GM19372 (cell line): ENCODE data around the gene FMNL1.

Experiments
- ATAC-seq: cut with Tn5 transposase; IDR thresholded peaks from one replicate; pipeline ENCODE4 v1.9.1; 2021; ENCODE audit warnings: mild to moderate bottlenecking, low read depth, moderate library complexity; ENCODE audit not compliant: unreplicated experiment

The FMNL1 gene

DNA sequence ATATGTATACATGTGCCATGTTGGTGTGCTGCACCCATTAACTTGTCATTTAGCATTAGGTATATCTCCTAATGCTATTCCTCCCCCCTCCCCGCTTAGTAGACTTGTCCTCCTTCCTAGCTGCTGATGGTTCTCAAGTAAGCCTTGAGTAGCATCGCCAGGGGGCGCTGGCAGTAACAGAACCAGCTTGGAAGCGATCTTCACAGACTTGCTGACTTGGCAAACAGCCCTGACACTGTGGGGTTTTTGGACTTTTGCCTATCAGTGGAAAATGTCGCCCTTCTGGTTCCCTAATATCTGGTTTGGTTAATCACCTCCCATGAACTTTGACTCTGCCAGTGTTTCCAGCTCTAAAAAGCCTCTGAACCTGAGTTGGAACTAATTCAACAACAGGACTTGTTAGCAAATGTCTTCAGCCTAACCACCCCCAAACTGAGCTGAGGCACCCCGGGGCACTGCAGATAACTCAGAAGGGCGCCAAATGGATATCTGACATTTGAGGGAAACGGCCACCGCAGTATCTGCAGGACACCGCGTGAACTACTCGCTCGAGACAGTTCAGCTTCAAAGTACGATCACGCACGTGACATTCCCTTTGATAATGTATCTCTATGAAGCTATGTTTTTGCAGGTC, 55.6 kb downstream of the FMNL1 start:
- no peak for ATAC-seq

DNA sequence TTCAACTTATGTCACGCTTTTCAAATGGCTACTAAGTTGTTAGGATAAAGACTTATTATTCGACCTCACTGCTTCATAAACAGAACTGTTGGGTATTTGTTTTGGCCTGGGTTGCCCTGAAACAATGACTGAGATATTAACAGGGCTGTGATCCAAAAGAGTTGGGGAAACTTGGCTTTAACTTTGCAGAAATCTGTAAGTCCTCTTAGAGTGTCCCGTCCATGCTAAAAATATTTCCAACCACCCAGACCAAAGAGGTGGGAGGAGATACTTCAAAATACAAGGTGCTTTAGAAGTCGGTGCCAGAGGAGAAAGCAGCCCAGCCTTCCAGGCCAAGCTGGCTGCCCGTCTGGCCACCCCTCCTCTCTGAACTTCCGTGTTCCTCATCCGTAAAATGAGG, 56.3 kb downstream of the FMNL1 start:
- ATAC-seq: no peak

DNA sequence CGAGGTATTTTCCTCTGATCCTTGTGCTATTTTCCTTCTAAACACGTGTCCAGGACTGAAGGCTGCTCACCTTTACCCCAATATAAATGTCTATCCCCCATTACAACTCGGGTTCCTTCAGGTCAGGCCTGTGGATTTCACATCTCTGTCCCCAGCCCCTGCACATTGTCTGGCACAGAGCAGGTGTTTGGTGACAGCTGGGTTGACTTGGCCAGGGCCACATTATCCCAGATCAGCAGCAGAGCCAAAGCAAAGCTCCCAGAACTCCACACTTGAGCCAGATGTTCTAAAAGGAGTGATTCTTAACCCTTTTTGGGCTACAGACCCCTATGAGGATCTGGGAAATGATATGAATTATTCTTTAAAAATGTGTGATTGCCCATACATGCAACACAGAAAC, 58.2 kb downstream of the FMNL1 start:
- ATAC-seq: no peak

DNA sequence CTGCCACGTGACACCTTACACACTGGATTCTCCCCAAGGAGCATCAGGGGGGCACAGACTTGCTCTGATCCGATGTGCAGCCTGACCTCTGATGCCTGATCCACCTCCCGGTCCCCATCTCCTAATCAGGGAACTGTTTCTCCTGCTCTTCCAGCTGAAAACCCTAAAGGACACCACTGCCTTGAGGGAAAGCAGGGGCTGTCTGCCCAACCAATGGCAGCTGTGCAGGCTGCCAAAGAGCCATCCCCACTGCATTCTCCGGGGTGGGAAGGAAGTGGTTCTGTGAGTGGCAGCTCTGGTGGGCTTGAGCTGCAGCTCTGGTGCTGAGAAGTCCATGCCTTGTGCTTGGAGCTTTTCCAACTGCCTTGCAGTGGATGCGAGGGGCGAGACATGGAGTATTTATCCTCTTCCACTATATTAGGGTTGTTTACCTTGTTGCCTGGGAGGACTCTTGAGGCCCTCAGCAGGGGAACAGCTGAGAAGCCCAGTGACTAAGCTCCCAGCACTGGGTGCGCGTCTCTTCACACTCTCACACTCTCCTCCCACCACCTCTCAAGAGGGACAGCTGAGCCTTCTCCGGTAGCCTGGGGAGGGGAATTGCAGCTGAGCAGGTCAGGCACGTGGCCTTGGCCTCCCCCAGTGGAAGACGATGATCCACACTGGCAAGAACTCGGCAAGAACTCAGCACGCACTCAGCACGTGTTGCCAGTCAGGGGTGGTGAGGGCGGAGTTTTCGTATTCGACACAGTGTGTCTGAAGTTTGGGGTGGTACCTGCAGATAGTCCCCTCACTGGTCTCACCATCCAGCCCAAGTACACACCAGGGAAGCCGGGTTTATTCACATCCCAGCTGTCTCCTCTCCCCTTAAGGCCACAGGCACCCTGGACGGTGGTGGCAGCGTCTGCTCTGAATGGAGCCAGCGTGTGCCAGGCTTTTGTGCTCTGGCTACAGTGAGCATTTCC, 61.3 kb downstream of the FMNL1 start:
- no peak for ATAC-seq

DNA sequence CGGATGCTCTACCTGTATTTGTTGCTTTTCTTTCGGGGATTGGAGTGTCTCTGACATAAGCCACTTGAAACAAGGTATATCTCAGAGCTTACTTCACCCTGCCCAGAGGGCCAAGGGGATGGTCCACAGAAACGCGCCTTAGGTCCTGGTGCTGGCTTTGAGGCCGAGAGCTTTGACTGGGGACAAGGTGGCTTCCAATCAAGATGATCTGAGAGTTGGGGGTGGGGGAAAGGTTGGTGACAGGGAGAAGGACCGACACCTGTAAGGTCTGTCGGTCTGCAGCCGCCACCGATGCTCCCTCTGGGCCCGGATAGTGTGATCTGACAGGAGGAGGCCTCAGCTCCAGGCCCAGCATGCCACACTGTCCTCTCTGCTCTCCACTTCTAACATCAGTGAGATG, 62.0 kb downstream of the FMNL1 start:
- no peak for ATAC-seq

DNA sequence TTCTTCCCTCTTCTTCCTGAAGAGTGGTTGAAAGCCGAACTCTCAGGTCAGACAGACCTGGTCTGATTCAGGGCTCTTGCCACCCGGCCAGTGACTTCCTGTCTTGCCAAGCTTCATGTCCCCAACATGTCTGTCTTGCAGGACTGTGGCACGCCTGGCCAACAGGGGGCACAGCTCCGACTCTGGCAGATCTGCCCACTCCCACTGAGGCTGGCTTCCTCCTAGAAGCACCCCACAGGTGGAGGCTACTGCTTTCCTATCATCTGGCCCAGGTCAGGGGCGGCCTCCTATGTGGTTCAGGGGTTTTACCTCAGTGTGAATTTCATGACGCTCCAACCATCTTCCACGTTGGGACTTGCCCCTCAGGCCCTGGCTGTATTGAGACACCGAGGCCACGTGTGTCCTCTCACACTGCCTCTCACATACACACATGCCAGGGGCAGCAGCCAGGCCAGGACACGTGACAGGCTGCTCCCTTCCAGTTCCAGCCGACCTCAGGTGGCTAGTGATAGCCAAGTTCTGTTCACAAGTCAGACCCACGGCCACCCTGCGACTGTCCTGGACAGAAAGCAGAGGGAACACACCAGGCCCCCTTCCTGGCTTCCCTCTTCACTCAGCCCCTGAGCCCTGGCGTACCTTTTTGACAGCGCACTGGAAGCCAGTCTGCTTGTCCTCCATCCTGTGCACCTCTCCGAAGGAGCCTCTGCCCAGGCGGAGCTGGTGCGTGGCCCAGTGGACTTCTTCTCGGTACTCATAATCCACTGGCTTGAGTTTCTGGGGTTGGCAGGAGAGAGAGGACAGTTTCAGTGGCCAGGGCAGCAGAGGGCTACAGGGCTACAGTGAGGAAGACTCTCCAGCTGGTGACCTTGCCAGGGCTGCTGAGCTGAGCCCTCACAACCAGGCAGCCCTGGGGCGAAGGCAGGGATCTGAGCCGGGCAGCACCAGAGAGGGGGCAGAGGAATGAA, 62.8 kb downstream of the FMNL1 start:
- ATAC-seq: no peak

DNA sequence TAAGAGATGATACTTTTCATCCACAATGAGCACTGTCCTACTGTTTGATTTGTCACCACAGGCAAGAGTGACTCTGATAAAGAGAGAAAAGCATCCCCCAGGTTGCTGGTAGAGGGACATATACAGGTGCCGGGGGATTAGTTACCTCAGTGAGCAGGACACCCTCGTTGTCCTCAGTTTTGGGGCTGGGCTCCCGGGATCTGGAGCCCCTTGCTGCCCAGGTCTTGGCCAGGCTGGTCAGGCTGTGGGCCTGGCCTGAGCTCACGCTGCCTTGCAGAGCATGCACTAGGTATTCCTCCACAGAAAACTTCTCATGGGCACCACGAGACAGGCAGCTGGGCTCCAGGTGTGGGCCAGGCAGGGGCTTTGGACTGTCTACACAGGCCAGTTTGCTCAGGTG, 64.6 kb downstream of the FMNL1 start:
- no peak for ATAC-seq

DNA sequence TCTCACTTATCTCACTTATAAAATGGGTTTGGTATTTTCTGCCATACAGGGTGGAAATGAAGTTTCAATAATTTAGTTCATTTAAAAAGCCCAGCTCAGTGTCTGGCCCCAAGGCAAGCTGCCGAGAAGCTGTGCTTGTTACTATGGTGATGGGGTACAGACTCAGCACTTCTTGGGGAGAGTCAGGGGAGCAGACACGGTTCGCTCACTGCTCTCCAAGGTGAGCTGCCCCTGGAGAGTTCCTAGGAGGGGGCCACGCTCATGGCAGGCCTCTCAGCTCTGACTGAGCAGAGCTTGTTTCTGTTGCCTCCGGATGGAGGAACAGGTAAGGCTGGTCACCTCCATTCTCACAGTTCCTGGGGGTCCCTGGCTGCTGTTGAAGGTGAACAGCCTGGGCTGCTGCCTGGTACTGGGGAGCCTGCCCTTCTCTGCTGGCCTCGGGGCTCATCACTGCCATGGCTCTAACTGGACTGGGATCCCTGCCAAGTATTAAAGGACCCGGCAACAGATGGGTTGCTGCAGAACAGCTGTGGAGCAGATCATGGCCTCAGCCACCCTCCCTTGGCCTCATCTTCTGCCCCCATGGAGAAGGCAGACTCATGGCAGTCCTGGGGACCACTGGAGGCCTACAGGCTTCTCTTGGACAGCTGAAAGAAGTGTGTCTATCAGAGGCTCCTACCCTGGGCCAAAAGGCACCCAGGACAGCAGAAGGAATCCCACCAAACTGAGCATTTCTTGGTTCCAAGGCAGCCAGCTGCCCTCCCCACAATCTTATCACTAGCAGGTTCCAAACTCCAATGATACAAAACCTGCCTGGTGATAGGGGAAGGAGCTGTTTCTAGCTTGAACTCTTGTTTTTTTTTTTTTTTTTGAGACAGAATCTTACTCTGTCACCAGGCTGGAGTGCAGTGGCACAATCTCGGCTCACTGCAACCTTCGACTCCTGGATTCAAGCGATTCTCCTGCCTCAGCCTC, 66.1 kb downstream of the FMNL1 start:
- no peak for ATAC-seq

DNA sequence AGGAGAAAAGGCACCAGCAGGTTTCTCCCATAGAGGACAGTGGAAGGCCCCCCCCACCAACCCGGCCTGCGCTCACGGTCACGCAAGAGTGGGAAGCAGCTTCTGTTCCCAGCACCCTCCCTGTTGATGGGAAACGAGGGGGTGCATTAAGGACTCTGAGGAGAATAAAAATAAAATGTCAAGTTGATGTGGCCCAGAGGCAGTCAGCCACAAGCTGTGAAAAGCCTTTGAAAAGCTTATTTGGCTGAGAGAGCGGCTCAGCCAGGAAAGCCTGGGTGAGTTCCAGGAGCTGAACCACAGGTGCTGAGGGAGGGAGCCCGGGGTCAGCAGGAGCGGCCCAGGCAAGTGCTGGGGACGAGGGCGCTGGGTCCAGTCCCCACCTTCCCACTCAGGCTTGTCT, 67.1 kb downstream of the FMNL1 start:
- no peak for ATAC-seq

DNA sequence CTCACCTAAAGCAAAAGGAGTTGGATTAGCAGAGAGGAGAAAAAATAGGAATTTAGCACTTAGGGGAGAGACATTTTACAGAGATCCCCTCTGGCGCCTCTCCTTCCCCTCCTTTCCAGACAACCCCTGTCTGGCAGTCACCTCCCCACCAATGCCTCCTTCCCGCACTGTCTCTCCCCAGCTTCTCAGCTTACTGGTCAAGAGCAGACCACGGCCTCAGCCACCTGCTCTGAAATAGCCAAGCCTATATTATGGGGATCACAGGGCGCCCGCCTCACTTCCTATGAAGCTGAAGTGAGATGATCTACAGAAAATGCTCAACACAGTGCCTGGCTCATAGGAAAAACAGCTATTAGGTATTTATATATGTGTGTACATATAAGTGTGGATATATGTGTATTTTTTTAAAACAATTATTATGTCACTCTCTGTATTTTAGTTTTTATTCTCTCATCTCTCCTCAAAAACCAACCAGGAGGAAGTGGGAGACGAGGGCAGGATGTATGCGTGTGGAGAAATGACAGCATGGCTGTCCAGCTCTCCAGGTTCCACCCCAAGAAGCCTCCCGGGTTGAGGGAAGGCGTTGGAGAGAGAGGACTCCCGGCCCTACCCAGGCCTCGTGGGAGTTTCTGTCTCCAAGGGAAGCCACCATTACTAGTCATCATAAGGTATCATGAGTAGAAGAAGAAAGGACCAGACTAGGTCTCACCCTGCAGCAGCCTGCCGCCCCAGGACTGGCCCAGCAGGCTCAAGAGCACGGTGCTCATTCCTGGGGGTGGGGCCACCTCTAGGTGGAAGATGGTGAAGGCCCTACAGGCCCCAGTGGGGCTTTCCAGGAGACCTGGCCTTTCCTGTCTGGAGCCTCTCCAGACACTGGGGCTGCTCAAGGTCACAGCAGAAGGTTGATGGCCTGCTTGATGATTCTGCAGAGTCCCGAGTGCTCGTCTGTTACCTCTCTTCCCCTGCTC, 67.9 kb downstream of the FMNL1 start:
- ATAC-seq: no peak

DNA sequence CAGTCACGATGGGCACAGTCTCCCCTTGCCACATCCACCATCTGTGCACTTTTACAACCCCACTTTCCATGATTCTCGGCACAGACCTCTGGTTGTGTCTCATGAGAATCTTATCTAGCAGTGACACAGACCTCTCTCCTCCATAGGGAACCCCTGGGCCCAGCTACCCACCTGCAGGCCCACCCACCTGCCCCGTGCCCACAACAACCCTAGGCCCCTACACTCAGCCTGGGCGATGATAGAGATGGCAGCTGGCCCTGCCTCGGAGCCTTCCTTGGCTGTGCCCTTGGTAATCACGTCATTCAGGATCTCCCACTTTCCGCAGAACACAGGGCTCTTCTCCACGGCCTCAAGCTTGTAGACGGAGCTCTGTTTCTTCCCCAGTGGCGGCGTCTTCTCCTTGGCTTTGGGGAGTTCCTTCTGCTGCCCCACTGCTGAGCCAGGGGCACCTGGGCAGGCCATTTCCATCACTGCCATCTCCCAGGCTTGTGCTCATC, 68.6 kb downstream of the FMNL1 start:
- ATAC-seq: no peak

DNA sequence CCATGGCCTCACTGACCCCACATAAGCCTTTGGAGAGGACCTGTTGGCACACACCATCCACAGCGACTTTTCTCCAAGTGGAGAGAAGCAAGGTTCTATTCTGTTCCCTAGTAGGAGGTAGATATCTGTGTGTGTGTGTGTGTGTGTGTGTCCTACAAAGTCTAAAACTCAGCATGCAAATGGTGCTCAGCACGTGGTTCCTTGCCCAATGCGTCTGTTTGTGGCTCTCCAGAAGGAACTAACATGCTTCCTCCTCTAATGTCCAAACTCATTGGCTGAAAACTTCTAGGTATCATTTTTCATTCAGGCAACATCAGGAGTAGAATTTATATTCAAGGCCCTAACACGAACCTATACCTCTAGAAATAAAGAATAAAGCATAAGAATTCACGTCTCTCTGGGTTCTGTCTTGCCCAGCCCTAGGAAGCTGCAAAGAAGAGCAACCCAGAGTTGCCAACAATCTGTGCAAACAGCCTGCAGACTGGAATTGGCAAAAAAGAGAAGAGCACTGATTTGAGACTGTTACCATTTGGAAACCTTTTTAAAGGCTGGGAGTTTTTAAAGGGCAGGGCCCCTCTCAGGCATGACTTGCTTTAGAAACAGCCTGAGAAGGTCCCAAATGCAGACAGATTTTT, 69.6 kb downstream of the FMNL1 start:
- ATAC-seq: no peak

DNA sequence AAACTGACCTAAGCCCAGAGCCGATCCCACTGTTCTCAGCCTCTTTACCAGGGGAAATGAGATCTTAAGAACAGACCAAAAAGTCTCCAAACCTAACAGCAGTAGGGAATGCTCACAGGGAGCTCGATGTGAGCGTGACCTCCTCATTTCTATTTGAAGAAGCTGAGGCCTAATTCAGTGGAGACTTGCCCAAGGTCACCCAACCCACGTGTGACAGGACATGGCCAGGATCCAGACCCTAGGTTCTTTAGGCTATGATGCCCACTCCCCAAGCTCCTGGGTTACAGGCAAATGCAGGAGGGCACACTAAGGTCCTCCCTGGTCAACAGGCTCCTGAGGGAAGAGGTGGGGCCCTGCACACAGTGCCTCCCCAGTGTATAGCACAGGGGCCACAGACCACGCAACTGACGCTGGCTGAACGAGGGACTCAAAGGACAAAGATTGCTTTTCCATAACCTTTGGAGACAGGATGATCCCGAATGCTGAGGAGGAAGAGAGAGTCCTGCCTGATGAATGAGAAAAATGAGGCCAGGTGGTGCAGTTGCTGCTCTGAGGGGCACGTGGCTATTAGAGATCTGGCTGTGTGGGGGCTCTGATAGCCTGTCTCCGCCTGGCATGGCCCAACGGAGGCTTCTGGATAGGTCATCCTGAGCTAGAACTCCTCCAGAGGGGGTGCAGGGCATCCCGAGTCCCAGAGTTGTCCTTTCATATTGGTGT, 71.2 kb downstream of the FMNL1 start:
- no peak for ATAC-seq

DNA sequence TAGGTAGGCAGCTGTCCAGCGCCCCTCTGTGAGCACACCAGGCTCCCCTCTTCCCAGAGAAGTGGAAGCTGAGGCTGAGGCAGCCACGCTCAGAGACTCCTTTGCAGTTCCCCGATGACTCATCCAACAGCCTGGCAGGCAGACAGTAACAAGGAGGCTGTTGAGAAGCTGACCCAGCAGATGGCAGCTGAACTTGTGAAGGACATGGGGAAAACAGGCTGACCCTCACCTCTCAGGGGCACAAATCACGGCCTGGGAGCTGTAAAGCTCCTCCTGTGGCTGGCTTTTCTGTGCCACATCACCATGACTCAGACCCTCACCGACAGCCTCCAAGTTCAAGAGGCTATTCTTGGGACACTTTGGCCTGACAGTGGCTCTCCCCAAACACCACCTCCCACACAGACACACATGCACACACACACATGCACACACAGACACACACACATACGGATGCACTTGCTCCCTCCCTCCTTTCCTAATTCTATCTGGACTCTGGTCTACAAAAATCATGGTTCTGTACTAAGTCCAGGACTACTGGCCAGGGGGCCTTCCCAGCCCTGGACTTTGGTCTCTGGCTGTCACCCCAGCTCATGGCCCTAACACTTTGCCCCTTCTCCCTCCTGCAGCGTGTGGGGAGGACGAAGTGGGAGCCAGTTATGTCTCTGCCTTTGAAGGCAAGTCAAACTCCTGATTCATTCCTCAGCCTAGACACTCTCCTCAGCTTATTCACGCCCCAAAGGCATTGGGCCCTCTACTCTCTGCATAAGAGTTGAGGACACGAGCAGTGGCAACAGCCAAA, 71.9 kb downstream of the FMNL1 start:
- no peak for ATAC-seq

DNA sequence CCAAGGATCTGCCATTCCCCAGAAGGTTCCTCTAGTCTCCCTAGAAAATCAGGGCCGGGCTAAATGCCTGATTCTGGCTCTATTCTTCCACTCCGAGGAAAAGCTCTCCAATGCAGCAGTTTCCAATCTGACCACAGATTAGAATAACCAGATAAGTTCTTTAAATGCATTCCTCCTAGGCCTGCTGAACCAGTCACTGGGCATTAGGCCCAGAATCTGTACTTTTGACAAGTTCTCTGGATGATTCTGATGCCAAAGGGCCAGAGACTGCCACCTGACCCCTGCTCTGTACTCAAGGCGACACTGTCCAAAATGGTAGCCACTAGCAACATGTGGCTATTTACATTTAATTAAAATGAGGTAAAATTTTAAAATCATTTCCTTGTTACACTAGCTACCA, 72.8 kb downstream of the FMNL1 start:
- ATAC-seq: no peak

DNA sequence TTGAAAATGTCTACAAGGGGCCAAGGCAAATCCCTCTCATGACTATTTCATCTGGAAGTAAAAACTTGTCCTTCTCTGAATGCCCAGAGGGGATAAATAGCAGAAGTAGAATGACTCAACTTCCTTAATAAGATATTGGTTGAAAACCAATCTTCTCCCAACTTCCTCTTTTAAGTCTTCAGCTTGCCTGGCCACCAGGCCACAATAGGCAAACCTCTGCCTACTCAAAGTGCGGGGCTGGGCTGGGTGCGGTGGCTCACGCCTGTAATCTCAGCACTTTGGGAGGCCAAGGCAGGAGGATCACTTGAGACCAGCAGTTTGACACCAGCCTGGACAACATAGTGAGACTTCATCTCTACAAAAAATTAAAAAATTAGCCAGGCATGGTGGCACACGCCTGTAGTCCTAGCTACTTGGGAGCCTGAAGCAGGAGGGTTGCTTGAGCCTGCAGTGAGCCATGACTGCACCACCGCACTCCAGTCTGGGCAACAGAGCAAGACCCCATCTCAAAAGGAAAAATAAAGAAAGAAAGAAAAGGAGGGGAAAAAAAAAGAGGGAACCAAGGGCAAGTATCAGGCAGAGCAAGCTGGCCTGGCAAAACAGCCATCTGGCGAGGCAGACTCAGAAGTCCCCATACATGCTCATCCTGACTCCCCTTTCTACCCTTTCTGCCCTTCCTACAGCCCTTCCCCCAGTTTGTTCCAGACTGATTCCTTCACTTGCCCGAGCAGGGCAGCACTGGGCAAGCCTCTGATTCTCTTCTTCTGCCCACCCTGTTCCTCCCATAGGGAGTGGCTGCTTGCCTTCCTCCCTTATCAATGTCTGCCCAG, 74.5 kb downstream of the FMNL1 start:
- no peak for ATAC-seq
